ENCODE data around the gene MISP3.

Gene MISP3

GRCh38 chr19:14106840-14107239 lies 34.3 kb downstream of the MISP3 start:
- no peak for DNase-seq

GRCh38 chr19:14107581-14108461 lies 35.2 kb downstream of the MISP3 start:
- DNase-seq = no peak

GRCh38 chr19:14110650-14111049 lies 38.1 kb downstream of the MISP3 start:
- DNase-seq = no peak

GRCh38 chr19:14111486-14111885 lies 38.9 kb downstream of the MISP3 start:
- no peak for DNase-seq

GRCh38 chr19:14112051-14112808 lies 39.6 kb downstream of the MISP3 start:
- DNase-seq = no peak

- no peak for DNase-seq
Measured at GRCh38 chr19:14112809-14113385, 40.3 kb downstream of the MISP3 start.

- DNase-seq = peak; percentile 79
Measured at GRCh38 chr19:14113762-14114414, 41.3 kb downstream of the MISP3 start.

GRCh38 chr19:14114439-14114838 lies 41.9 kb downstream of the MISP3 start:
- DNase-seq = no peak

- peak; percentile 61 for DNase-seq
Measured at GRCh38 chr19:14114854-14115253, 42.3 kb downstream of the MISP3 start.

GRCh38 chr19:14115756-14116155 lies 43.2 kb downstream of the MISP3 start:
- no peak for DNase-seq

GRCh38 chr19:14116525-14116917 lies 43.9 kb downstream of the MISP3 start:
- DNase-seq = no peak

- no peak for DNase-seq
Measured at GRCh38 chr19:14116918-14117578, 44.5 kb downstream of the MISP3 start.

GRCh38 chr19:14117668-14118164 lies 45.1 kb downstream of the MISP3 start, which contains the start of gene PRKACA:
Gene PRKACA, minus strand, starts transcription at chr19:14117762. Its CDS starts 215 bp downstream, at chr19:14117547.
- DNase-seq = peak; percentile 99

- peak; percentile 36 for DNase-seq
Measured at GRCh38 chr19:14118165-14119051, 45.8 kb downstream of the MISP3 start.

GRCh38 chr19:14119146-14119545 lies 46.6 kb downstream of the MISP3 start:
- no peak for DNase-seq

- DNase-seq = no peak
Measured at GRCh38 chr19:14119644-14120496, 47.3 kb downstream of the MISP3 start.

- DNase-seq = no peak
Measured at GRCh38 chr19:14120497-14120780, 47.9 kb downstream of the MISP3 start.

- DNase-seq = no peak
Measured at GRCh38 chr19:14122924-14123323, 50.3 kb downstream of the MISP3 start.
